ENCODE results near the gene FAM237A.

FAM237A gene

GRCh38 chr2:206692971-206693370 is 50.7 kb downstream of the FAM237A start:
- H3K27me3 ChIP-seq (ENCODE audit: insufficient read depth, low read length): no peaks in the 10 kb centered on the region
- H3K9ac ChIP-seq (ENCODE audit: low read depth, low read length): no peak overlapping the region

GRCh38 chr2:206693399-206694137 is 51.3 kb downstream of the FAM237A start:
- Histone ChIP-seq H3K27ac (ENCODE audit: low read length) (no peak overlapping the region), H3K9me3 (ENCODE audit: insufficient read depth, low read depth, low read length) (no peaks in the 10 kb centered on the region), H3K9ac (ENCODE audit: low read depth, low read length) (no peak overlapping the region), H3K4me1 (ENCODE audit: insufficient read depth, low read length) (no peaks in the 10 kb centered on the region), H3K36me3 (ENCODE audit: insufficient read depth, low read depth, low read length) (no peaks in the 10 kb centered on the region), H3K4me3 (ENCODE audit: low read length) (no peak overlapping the region), H3K27me3 (ENCODE audit: insufficient read depth, low read length) (no peaks in the 10 kb centered on the region)

More at GRCh38 chr2:206692971-206693370, 50.7 kb downstream of the FAM237A start:
- no peaks in the 10 kb centered on the region for H3K36me3 ChIP-seq (ENCODE audit: insufficient read depth, low read depth, low read length)
- H3K27ac ChIP-seq (ENCODE audit: low read length): no peak overlapping the region
- H3K4me1 ChIP-seq (ENCODE audit: insufficient read depth, low read length): no peaks in the 10 kb centered on the region
- H3K4me3 ChIP-seq (ENCODE audit: low read length): no peak overlapping the region
- no peaks in the 10 kb centered on the region for H3K9me3 ChIP-seq (ENCODE audit: insufficient read depth, low read depth, low read length)

DNA sequence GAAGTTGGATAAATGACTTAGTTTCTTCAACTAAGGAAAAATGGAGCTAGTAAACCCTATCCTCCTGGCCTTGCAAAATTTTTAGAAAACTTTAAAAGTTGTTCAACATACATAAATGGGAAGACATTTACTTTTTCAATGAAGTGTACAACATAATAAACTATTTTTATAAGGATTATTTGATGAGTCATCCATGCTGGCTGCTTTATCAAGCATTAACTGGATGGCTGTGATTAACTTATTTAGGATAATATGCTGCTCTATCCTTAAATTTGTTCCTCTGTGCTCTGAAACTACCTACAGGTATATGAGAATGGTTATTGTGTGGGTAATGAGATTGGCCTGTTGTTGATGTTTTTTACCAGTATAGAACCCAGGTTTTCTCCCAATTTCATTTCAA is 54.6 kb downstream of the FAM237A start:
- Histone ChIP-seq H3K36me3 (ENCODE audit: insufficient read depth, low read depth, low read length) (no peaks in the 10 kb centered on the region), H3K27ac (ENCODE audit: low read length) (no peak overlapping the region), H3K9me3 (ENCODE audit: insufficient read depth, low read depth, low read length) (no peaks in the 10 kb centered on the region), H3K4me3 (ENCODE audit: low read length) (no peak overlapping the region), H3K4me1 (ENCODE audit: insufficient read depth, low read length) (no peaks in the 10 kb centered on the region), H3K27me3 (ENCODE audit: insufficient read depth, low read length) (no peaks in the 10 kb centered on the region), H3K9ac (ENCODE audit: low read depth, low read length) (no peak overlapping the region)

DNA sequence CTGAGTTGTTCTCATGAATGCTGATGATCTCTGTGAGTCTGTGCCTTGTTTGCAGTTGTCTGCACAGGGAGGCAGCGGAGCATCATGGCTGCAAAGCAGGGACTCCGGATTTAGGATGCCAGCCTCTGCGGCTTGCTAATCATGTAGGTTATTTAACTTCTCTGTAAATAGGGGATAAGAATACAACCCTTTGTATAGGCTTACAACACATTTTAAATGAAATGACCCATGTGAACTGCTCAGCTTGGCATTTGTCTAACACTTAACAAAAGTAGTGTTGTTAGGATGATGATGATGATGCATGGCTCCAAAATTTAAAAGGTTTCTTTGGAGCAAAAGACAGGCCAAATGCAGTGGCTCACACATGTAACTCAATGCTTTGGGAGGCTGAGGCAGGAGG is 56.5 kb downstream of the FAM237A start:
- Histone ChIP-seq H3K27ac (ENCODE audit: low read length) (no peak overlapping the region), H3K4me3 (ENCODE audit: low read length) (no peak overlapping the region), H3K27me3 (ENCODE audit: insufficient read depth, low read length) (no peaks in the 10 kb centered on the region), H3K4me1 (ENCODE audit: insufficient read depth, low read length) (no peaks in the 10 kb centered on the region), H3K9ac (ENCODE audit: low read depth, low read length) (no peak overlapping the region), H3K36me3 (ENCODE audit: insufficient read depth, low read depth, low read length) (no peaks in the 10 kb centered on the region), H3K9me3 (ENCODE audit: insufficient read depth, low read depth, low read length) (no peaks in the 10 kb centered on the region)
